GM18502 (cell line): ENCODE data around the gene B4GALT5.
"Not testable (repeated sequence)": the region's sequence is repeated elsewhere in the genome, so short reads cannot be mapped to it uniquely, and the experiment has no call there.

Experiments
- ATAC-seq: cut with Tn5 transposase; IDR thresholded peaks from one replicate; pipeline ENCODE4 v1.9.1; 2021; ENCODE audit warnings: mild to moderate bottlenecking; ENCODE audit not compliant: unreplicated experiment, poor library complexity

B4GALT5 gene, protein sequence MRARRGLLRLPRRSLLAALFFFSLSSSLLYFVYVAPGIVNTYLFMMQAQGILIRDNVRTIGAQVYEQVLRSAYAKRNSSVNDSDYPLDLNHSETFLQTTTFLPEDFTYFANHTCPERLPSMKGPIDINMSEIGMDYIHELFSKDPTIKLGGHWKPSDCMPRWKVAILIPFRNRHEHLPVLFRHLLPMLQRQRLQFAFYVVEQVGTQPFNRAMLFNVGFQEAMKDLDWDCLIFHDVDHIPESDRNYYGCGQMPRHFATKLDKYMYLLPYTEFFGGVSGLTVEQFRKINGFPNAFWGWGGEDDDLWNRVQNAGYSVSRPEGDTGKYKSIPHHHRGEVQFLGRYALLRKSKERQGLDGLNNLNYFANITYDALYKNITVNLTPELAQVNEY

DNA sequence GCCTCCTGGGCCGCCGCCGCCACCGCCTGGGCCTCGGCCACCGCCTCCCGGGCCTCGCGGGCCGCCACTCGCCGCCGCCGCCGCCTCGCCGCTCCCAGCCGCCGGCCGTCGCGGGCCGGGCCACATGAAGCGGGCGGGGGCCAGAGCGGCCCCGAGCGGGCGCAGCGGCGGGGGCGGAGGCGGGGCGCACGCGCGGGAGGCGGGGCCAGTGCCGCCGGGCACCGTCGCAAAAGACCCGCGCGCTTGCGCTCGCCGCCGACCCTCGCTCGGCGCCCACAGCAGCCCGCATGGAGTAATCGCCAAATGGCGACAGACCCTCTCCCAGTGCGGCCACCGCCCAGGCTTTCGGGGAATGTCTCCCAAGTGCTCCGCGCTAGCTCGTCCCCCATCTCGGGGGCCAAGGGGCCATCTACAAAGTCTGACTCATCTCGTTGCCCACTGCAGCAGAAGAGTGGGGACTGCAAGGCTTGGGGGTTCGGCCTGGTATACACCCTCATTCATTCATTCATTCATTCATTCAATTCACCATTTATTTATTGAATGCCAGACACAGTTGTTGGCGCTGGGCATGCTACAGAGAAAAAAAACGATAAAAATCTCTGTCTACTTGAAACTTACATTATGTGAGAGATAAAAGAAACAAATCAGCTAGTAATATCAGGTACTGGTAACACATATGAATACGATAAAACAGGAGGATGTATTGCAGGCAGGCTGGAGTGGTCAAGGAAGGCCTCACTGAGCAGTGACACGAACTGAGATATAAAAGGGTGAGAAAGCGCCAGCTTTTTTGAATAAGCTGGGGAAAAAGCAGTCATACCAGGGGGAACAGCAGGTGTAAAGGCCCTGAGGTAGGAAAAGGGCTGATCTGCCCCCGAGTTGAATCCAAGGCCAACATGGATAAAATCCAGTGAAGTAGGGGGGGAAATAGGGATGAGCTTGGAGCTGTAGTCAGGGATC, at the start of gene B4GALT5:
TSS of gene B4GALT5 (minus strand) at position 126 of the 960 bp plus-strand sequence. CDS start 188 bp downstream, outside the sequence.
- peak; percentile 75 for ATAC-seq

DNA sequence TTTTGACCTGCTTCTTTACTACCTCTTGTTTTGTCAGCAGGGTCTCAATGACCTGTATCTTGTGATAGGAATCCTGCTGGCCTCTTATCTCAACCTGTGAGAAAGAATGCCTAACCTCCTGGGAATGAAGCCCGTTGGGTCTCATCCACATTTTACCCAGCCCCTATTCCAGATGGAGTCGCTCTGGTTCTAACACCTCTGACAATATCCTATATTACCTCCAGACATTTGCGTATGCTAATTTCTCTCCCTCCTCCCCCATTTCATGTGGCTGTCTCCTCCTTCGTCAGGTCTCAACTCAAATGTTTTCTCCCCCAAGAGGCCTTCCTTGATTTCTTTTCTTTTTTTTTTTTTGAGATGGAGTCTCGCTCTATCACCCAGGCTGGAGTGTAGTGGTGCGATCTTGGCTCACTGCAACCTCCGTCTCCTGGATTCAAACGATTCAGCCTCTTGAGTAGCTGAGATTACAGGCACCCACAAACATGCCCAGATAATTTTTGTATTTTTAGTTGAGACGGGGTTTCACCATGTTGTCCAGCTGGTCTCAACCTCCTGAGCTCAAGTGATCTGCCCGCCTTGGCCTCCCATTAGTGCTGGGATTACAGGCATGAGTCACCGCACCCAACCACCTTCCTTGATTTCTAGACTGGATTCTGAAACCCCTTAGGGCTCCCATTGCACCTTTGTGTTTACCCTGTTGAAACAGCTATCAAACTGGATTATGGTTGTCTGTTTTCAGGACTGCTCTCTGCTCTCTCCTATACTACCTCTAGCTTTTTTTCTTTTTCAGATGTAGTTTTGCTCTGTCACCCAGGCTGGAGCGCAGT, 49.5 kb upstream of the B4GALT5 start:
- no peak for ATAC-seq

DNA sequence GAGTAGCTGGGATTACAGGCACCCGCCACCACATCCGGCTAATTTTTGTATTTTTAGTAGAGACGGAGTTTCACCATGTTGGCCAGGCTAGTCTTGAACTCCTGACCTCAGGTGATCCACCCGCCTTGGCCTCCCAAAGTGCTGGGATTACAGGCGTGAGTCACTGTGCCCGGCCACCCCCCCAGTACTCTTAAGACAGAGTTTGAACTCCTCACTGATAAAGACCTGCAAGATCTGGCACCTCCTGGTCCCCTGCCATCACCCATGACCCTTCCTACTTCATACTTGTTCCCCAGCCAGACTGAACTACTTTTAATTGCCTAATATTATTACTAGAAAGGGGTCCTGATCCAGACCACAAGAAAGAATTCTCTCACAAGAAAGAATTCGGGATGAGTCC, 48.2 kb upstream of the B4GALT5 start:
- ATAC-seq = not testable (repeated sequence)

DNA sequence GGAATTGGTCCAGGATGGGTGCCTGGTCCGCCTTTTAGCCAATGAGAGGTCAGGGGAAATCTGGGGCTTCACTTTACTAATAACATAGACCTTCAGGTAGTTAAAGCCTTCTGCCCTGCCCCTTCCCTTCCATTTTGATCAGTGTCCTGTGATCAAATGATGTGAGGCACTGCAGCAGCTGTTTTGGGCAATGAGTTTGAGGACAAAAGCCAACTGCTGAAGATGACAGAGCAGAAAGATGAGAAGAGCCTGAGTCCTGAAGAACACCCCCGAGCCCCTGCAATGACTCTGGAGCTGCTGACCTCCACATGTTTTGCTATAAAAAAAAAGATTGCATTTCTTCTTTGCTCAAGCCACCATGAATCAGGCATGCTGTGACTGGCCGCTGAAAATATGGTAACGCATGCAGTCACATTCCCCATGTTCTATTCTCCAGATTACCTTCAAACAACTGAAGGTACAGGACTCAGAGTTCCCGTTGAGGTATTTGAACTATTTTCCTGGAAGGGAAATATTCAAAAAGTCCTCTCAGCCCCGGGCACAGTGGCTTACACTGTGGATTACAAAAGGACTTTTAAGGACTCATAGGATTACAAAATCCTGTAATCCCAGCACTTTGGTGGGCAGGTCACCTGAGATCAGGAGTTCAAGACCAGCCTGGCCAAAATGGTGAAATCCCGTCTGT, 45.7 kb upstream of the B4GALT5 start:
- ATAC-seq = no peak

DNA sequence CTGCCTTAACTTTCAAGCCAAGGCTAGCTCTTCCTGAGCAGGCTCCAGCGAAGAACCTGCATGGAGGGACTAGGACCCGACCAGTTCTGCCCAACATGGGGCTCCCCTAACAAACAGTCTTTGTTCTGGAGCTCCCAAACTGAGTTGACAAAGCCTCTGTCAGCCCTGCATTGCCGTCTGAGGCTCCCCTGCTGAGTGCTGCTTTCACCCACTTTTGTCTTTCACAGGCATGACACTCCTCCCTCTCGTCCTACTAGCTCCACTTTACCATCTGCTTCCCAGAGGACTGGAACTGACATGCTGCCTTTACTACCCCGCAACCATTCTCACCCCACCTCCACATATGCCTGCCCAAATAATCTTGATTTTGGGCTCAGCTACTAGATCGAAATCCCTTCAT, 45.1 kb upstream of the B4GALT5 start:
- no peak for ATAC-seq

DNA sequence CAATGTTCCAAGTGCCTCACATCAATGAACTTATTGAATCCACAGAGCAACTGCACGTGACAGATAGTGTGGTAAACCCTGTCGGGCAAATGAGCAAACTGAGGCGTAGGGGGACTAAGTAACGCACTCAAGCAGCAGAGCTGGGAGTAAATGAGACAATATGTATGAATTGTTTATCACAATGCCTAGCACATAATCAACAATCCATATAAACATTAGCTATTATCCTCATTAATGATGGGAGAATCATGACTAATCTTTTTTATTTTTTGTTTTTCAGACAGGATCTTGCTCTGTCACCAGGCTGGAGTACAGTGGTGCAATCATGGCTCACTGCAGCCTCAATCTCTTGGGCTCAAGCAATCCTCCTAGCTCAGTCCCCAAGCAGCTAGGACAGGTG, 43.9 kb upstream of the B4GALT5 start:
- ATAC-seq = no peak

DNA sequence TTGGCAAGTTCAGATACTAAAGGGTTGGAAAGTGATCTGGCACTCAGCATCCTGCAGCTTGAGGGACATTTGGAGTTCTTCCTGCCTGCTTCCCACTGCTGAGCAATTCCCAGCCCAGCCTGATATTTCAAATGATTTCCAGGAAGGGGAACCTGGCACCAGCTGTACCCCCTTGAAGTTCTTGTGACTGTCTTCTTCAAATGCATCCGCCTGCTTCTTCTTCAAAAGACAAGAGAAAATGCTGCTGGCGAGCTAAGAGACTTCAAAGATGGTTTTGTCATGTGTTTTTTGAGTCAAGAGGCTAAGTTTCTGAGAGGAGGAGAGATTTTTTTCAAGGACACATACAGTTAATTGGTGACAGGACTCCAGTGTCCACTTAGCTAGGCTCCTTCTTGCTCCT, 42.6 kb upstream of the B4GALT5 start:
- no peak for ATAC-seq

DNA sequence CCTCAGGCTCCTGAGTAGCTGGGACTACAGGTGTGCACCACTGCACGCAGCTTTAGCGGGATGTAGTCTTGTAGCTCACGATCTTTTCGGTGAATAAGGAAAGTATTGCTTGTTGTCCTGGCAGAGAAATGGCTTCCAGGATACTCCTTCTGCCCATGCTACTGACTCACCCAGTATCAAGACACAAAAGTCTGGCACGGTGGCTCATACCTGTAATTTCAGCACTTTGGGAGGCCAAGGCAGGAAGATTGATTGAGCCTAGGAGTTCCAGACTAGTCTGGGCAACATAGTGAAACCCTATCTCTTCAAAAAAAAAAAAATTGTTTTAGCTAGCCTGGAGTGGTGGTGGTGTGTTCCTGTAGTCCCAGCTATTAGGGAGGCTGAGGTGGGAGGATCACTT, 40.9 kb upstream of the B4GALT5 start:
- ATAC-seq = no peak

DNA sequence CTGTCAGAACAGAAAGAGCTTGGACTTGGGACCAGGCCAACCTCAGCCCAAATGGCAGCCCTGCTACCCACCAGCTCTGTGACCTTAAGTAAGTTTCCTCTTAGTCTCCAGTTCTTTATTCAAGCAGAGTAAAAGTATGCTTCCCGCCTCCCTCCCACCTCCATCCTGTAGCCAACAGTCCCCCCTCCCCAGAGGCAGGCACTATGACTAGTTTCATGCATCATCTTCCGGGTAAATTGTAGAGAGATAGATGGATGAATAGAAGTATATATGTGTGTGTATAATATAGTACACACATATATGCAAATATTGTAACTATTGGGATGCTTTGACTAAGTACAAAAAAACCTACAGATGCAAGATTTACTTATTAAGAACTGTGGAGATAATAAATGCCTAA, 39.5 kb upstream of the B4GALT5 start:
- no peak for ATAC-seq

DNA sequence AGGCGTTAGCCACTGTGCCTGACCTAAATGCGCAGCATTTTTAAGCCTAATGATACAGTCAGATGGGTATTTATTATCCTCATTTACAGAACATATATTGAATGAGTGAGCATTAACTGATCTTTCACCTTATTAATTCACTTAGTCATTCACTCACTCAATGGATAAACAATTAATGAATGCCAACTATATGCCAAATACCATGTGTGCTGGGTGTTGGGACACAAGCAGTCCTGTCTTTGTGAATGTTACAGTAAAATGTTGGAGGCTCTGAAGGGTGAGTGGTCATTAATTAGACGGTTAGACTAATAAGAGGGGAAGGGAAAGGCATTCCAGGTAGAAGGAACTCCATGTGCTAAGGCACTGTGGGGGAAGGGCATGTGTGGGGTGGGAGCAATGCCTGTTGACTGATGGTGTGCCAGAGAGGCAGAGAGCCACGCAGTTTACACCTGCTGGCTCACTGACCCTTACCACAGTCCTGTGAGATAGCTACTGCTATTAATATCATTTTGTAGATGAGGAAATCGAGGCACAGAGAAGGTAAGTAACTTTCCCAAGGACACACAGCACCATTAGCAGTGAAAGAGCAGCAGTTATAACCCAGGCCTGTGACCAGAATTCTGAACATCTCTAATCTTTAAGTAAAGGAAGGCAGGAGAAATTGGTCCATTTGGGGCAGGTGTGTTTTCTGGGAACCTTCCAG, 38.7 kb upstream of the B4GALT5 start:
- no peak for ATAC-seq

DNA sequence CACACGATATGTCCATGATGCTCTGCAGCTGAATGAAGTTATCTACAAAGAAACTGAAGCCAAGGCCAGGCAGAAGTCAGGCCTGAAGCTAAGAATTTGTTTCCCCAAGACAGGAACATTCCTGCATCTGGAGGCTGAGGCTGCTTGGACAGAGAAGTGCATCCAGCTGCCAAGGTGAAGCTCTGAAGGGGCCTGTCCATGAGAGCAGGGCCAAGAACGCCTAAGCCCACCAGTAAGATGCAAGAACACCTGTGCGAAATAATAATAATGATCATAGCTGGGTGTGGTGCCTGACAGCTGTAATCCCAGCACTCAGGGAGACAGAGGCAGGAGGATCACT, 37.7 kb upstream of the B4GALT5 start:
- no peak for ATAC-seq

DNA sequence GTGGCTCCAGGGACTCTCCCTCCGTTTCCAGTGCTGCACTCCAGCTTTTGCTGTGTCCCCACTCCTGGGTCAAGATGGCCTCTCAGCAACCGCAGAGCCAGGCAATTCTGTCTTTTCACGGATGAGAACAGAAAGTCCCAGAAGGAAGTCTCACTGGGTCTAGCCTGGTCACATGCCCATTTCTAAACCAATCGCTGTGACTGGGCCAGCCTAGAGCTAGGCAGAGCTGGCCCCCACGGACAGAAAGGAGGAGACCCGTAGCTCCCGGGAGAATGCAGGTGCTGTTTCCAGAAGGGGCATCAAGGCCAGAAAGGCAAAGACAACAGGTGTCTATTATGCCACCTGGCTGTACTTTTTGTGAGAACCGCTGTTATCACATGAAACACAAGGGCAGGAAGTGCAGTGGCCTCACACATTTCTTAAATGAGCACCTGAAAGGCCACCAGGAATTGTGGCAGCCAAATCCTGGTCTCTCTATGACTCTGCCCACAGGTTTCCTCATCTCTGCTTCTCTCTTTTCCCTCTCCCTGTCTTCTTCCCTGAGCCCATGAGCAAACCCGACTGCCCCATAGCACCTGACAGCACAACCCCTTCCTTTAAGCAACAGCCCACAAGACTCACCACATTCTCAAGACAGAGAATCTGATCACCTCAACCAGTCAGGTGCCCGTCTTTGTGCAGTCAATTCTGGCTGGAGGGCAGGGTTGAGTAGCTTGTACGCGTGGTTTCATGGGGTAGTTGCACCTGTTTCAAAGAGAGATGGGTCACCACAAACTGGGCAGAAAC, 37.1 kb upstream of the B4GALT5 start:
- ATAC-seq = peak; percentile 73

DNA sequence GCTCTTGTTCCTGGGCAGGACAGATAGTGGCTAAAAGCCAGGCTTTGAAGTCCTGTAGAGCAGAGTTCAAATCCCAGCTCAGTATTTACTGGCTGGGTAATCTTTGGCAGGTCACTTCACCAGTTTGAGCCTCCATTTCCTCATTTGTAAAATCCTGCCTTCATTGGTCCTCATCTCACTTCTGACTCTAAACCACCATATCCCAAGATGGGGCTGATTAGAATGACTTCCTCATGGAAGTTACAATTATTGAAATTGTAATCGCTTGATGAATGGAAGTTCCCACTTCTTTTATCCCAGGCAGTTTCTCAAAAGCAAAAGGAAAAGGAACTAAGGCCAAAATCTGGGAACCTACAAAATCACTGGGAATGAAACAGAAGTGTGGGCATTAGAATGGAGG, 35.9 kb upstream of the B4GALT5 start:
- no peak for ATAC-seq

DNA sequence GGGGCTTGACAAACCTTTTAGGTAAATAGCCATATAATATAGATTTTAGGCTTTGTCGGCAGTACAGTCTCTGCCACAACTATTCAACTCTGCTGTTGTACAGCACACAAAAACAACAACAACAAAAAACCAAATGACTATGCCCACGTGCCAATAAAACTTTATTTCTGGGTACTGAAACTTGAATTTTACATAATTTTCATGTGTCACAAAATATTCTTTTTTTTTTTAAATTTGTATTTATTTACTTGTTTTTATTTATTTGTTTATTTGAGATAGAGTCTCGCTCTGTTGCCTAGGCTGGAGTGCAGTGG, 34.8 kb upstream of the B4GALT5 start:
- no peak for ATAC-seq

DNA sequence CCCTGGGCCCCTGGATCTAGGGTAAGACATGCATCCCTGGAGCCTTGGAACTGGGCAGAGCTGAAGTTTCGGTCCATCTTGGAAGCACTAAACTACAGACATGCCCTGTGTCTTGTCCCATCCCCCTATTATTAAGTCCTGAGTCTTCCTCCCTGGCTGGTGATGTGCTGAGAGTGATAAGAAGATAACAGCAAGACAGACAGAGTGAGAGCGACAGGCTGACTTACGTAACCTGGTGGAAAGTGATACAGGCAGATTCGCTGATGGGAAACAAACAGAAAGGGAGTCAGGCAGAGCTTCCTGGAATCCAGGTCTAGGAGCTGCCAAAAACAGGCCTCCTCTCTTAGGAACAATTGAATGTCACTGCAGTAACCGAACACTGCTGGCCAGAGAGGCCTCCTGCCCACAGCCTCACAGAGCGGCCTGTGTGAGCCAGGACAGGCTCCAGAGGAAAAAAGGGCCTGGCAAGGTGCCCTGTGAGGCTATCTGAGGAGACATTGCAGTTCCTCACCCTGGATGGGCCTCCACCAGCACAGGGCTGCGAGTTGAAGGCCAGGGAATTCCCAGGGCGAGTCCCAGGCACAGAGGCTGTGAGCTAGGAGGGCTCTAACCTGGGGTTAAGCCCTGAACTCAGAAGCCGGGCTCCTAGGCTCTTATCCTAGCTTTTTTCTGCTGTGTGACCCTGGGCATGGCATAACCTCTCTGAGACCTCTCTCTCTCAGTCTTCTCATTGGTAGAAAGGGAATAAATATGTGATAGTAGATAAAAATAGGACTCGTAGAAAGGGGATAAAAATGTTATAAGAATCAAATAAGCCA, 34.2 kb upstream of the B4GALT5 start:
- no peak for ATAC-seq

DNA sequence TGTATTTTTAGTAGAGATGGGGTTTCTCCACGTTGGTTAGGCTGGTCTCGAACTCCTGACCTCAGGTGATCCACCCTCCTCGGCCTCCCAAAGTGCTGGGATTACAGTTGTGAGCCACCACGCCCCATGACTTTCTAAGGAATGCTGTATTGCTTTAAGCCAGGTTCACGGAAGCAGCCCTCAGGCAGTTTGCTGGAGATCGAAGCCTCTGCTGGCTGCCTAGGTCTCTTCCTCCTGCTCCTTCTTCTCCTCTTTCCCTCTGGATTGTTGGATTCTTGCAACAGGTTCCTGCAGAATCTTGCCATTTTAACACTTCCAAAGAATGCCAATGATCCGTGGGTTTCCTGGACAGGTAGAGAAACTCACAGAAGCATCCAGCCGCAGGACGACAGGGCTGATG, 29.3 kb upstream of the B4GALT5 start:
- ATAC-seq = no peak

DNA sequence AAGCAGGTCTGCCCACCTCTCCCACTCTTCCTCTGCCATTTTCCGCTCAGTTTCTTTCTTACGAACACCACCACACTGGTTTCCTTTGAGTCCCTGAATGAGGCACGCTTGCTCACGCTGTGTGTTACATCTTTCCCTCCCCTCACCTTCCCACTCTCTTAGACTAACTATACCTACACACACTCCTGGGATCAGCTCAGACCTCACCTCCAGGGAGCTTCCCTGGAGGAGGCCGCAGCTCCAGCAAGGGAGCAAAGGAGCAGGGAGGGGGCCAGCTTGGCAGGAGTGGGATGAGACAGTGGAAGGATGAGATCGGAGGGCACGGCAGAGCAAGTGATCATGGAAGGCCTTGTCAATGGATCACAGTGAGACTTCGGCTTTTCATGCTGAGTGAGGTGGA, 28.3 kb upstream of the B4GALT5 start:
- ATAC-seq = no peak

DNA sequence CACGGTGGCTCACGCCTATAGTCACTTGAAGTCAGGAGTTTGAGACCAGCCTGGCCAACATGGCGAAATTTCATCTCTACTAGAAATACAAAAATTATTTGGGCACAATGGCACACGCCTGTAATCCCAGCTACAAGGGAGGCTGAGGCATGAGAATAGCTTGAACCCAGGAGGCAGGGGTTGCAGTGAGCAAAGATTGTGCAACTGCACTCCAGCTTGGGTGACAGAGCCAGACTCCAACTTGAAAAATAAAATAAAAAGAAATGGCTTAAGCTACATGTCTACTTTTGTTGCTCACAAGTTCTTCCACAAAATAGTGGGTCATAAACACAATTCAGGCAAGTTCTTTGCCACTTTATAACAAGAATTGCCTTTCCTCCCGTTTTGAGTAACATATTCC, 27.1 kb upstream of the B4GALT5 start:
- no peak for ATAC-seq
